CD4-positive, alpha-beta T cell treated with Interleukin-21 for 1 hour (primary cell): Measurements from ENCODE around the gene CREG1.

Source experiments
- DNase-seq: peaks from one replicate; pipeline ENCODE4 v3.0.0-alpha.2; 2020

CREG1 gene

GRCh38 chr1:167529829-167530474, 23.6 kb downstream of the CREG1 start:
- DNase-seq = no peak

- no peak for DNase-seq
These were observed 25.4 kb downstream of the CREG1 start for GRCh38 chr1:167528057-167528728.

GRCh38 chr1:167526667-167527383, 26.7 kb downstream of the CREG1 start:
- DNase-seq = no peak

- DNase-seq = no peak
These were observed 28.9 kb downstream of the CREG1 start for GRCh38 chr1:167524651-167525050.

- DNase-seq = no peak
These were observed 31.3 kb downstream of the CREG1 start for GRCh38 chr1:167522246-167522645.

GRCh38 chr1:167520711-167521206, 32.8 kb downstream of the CREG1 start:
- DNase-seq = no peak

- DNase-seq = peak; percentile 86
These were observed 35.2 kb downstream of the CREG1 start, which contains the start of gene CD247 for GRCh38 chr1:167518331-167518700. Gene CD247, minus strand, starts transcription at chr1:167518529. Its CDS starts 64 bp downstream, at chr1:167518465.

GRCh38 chr1:167517535-167518330, 35.8 kb downstream of the CREG1 start:
- DNase-seq = peak; percentile 84

- DNase-seq = peak; percentile 52
These were observed 36.9 kb downstream of the CREG1 start for GRCh38 chr1:167516404-167517388.

GRCh38 chr1:167515893-167516321, 37.7 kb downstream of the CREG1 start:
- no peak for DNase-seq

- no peak for DNase-seq
These were observed 38.1 kb downstream of the CREG1 start for GRCh38 chr1:167515461-167515860.

GRCh38 chr1:167514288-167514687, 39.3 kb downstream of the CREG1 start:
- DNase-seq = peak; percentile 40

- no peak for DNase-seq
These were observed 41.4 kb downstream of the CREG1 start for GRCh38 chr1:167512046-167512654.

- no peak for DNase-seq
These were observed 42.1 kb downstream of the CREG1 start for GRCh38 chr1:167511374-167511986.

- no peak for DNase-seq
These were observed 42.7 kb downstream of the CREG1 start for GRCh38 chr1:167510881-167511280.

- no peak for DNase-seq
These were observed 43.3 kb downstream of the CREG1 start for GRCh38 chr1:167510244-167510643.

GRCh38 chr1:167509587-167509986, 44.0 kb downstream of the CREG1 start:
- no peak for DNase-seq

GRCh38 chr1:167507719-167508118, 45.8 kb downstream of the CREG1 start:
- DNase-seq = no peak

GRCh38 chr1:167504467-167504827, 49.1 kb downstream of the CREG1 start:
- DNase-seq = no peak

GRCh38 chr1:167503626-167504466, 49.7 kb downstream of the CREG1 start:
- DNase-seq = no peak
